ENCODE measurements around the gene HS3ST6.
"Not testable (repeated sequence)": the region's sequence is repeated elsewhere in the genome, so short reads cannot be mapped to it uniquely, and the experiment has no call there.

The HS3ST6 gene

DNA sequence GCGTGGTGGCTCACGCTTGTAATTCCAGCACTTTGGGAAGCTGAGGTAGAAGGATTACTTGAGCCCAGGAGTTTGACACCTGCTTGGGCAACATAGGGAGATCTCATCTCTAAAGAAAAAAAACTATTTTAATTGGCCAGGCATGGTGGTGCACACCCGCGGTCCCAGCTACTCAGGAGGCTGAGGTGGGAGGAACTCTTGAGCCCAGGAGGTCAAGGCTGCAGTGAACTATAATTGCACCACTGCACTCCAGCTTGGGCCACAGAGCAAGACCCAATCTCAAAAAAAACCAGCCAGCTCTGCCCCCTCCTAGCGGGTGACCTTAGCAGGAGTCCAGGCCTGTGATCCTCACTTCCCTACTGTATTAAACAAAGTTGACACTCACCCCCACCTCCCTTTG lies 5.9 kb upstream of the HS3ST6 start:
- no peak for DNase-seq

GRCh38 chr16:1923299-1924034 lies 5.3 kb upstream of the HS3ST6 start:
- DNase-seq = peak; percentile 69

GRCh38 chr16:1922357-1922756 lies 4.1 kb upstream of the HS3ST6 start:
- no peak for DNase-seq

DNA sequence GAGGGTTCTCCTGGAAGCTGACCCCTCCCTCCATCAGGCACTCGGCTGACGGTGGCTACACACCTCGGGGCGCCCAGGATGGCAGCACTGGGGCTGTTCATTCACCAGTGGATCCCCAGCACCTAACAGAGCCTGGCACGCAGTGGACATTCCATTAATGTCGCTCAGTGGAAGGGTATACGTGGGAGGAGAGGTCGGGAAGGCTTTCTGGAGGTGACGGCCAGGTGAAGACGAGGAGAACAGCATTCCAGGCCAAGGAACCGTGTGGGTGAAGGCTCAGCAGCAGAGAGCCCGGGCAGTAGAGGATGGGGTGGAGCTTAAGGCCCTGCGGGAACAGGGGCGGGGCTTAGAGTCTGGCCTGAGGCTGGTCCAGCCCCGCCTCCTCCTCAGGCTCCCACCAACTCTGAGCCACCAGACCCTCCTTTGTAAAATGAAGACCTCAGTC lies 2.5 kb upstream of the HS3ST6 start:
- peak; percentile 37 for DNase-seq

DNA sequence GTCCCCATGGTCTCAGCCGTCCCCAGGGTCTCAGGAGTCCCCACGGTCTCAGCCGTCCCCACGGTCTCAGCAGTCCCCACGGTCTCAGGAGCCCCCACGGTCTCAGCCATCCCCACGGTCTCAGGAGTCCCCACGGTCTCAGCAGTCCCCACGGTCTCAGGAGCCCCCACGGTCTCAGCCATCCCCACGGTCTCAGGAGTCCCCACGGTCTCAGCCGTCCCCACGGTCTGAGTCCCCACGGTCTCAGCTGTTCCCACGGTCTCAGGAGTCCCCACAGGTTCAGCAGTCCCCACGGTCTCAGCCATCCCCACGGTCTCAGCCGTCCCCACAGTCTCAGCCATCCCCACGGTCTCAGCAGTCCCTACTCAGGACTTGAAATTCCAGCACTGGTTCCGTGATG lies 1.9 kb upstream of the HS3ST6 start:
- DNase-seq = not testable (repeated sequence)

DNA sequence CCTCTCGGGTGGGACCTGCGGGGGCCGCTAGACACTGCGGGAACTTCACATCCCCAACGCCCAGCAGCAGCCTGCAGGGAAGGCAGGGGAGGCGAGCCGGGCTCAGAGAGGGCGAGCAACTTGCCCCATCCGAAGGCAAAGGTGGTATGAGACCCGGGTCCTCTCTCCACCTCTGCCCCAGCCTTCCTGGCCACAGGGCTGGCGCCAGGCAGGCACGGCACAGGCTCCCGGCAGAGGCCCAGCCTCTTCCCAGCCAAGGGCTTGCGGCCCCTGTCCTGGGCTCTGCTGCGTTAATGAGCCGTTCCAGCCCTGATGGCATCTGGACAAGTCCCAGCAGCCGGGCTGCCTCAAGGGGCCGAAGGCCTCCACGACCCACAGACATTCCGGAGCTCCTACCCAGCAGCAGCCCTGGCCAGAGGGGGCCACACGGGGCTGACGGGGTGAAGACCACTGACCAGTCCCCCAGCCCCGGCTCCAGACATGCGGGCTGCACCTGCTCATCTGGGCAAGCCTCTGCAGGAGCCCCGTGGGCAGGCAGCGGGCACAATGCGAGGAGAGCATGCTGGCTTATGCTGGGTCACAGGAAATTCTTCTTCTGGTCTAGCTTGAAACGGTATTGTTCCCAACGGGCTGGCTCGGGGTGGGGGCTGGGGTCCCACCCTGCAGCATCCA lies 1.2 kb upstream of the HS3ST6 start:
- no peak for DNase-seq

GRCh38 chr16:1917665-1918350 lies 407 bp downstream of the HS3ST6 start:
- DNase-seq = no peak

DNA sequence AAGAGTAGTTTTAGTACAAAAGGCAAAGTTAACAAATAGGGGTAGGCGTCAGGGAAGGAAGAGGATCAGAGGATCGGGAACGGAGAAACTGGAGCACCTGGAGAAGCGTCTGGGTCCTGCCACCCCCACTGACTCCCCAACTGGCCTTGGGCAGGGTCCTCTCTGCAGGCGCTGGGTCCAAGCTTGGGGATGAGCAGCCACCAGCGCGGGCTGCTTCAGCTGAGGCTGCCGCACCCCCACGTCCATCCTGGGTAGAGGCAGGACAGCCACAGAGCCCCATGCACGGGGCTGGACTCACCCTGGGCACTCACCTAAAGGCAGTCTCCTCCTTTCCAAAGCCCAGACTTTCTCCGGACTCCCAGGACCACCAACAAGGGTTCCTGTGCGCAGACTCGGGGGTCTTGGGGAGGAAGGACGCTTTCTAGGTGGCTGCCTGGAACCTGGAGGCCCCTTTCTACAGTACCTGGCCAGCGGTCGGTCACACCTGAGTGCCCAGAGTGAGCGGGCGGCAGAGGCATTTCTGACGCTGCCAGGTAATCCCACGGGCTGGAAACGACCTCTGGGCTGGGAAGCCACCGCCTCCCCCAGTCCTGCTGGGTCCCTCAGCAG lies 1.1 kb downstream of the HS3ST6 start:
- peak; percentile 32 for DNase-seq

DNA sequence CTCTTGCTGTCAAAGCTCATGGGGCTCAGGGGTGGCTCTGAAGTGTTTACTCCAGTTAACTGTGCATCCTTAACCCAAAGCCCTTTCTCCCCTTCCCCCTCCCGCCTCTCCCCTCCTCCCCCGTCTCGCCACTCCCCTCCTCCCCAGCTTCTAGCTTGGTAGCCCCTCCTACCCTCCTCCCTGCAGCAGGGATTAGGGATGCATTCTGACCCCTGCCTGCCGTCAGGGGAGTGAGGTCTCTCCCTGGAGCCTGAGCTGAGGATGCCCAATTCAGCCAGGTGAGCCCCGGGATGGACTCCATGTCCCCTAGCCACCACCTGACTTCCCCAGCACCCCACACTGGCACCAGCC lies 1.6 kb downstream of the HS3ST6 start:
- DNase-seq = no peak

GRCh38 chr16:1915732-1916639 lies 2.2 kb downstream of the HS3ST6 start:
- no peak for DNase-seq

- no peak for DNase-seq
Observed at GRCh38 chr16:1914988-1915387, 3.2 kb downstream of the HS3ST6 start.

DNA sequence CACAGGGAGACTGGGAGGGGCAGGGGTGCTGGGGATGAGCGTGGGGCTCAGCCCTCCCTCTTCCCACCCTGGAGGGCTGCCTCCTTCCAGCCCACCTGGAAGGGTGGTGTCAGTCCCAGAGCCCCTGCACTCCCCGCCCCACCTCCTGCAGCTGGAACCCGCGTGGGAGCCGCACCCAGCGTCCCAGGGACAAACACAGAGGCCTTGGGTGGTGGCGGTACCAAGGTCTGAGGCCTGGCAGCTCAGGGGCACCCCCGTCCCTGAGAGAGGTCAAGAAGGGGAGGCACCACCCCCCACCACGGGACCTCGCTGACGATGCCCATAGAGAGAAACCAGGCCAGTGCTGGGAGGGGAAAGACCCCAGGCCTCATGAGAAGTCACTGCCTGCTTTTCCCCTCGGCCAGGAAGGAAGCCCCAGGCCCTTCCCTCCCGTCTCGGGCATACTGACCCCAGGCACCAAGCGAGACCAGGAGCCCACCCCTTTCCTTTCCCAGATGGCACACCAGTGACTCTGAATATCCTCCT lies 4.1 kb downstream of the HS3ST6 start:
- DNase-seq = no peak

GRCh38 chr16:1913327-1914083 lies 4.7 kb downstream of the HS3ST6 start:
- peak; percentile 95 for DNase-seq

GRCh38 chr16:1912215-1912543 lies 6.0 kb downstream of the HS3ST6 start:
- no peak for DNase-seq

GRCh38 chr16:1911467-1912214 lies 6.6 kb downstream of the HS3ST6 start:
- no peak for DNase-seq

- DNase-seq = peak; percentile 86
Observed at GRCh38 chr16:1909561-1910231, 8.5 kb downstream of the HS3ST6 start.

DNA sequence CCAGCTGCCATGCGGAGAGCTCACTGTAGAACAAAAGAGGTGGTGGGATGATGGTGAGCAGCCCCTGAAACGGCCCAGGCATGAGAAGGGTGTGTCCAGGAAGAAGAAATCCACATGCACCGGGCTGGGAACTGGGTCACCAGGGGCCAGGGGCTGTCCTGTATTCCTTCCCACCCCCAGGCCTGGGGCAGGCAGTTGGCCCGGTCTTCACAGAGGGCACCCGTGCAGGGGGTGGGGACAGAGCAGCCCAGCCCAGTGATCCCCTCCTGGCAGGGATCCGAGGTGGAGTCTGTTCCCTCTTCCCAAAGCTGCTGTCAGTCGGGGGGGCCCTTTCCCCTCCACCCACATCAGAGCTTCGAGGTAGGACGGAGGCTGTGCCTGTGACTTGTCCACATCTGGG lies 9.2 kb downstream of the HS3ST6 start:
- DNase-seq = no peak

- DNase-seq = no peak
Observed at GRCh38 chr16:1908184-1908583, 10.0 kb downstream of the HS3ST6 start.

DNA sequence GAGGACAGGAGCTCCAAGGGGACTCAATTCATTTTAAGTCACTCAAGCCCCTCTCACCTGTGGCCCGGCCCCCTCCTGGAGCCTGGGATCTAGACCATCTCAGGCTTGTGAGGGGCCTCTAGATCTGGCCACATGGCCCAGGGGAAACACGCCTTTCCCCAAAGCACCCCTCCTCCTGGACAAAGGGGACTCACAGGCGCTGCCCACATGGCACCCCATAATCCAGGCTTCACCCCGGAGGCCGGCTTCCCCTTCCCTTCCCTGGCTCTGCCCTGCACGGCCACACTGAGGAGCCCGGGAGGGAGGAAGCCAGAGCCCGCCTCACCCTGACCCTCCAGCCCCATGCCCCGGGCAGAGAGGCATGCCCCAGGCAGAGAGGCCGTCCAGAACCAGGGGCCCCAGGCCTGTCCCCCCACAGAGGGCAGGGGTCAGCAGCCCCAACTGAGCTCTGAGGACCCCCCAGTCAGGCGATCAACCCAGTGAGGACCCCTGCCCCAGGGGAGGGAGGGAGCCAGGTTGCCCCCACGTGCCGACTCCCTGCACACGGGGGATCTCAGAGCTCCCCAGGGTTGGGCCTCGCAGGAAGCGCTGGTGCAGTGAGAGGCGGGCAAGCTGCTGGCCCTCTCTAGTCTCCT lies 10.9 kb downstream of the HS3ST6 start:
- DNase-seq = no peak

- DNase-seq = no peak
Observed at GRCh38 chr16:1906846-1907165, 11.4 kb downstream of the HS3ST6 start.

Data from NCI-H146 (cell line).